Retina (tissue), 1 donor: ENCODE measurements around the gene RTP1.
"Not testable (repeated sequence)": the region's sequence is repeated elsewhere in the genome, so short reads cannot be mapped to it uniquely, and the experiment has no call there.

Experiments
- DNase-seq: peaks from one replicate; pipeline ENCODE4 v3.0.0-alpha.2; 2016

Gene RTP1, protein sequence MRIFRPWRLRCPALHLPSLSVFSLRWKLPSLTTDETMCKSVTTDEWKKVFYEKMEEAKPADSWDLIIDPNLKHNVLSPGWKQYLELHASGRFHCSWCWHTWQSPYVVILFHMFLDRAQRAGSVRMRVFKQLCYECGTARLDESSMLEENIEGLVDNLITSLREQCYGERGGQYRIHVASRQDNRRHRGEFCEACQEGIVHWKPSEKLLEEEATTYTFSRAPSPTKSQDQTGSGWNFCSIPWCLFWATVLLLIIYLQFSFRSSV

DNA sequence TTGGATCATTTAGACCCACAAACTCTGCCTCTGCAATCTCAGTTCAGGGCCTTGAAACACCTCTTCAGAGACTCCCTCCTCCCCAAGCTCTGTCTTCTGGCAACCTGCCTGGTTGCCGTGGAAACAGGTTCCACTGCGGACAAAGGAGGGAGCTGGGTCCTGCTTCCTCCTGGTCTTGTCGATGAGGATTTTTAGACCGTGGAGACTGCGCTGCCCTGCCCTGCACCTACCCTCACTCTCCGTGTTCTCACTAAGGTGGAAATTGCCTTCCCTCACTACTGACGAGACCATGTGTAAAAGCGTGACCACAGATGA, at the start of gene RTP1:
RTP1 (plus strand) TSS at position 152 of the 315 bp plus-strand sequence; CDS start at position 182, 30 bp downstream.
- DNase-seq = peak; percentile 44

DNA sequence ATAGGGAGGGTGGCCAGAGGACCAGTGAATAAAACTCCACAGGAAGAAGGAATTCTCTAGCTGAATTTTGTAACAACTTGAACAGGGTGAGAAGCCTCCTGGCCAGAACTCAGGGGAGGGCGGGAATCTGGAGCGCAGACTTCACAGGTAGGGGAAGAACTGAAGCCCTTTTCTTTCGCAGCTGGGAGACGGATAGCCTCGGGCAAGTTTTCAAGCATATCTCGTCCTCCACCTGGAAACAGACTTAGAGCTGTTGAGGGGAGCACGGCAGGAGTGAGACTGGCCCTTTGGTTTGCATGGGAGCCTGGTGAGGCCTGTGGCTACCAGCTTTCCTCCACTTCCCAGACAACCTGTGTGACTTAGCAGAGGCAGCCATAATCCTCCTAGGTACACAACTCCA, 47.1 kb upstream of the RTP1 start:
- no peak for DNase-seq

DNA sequence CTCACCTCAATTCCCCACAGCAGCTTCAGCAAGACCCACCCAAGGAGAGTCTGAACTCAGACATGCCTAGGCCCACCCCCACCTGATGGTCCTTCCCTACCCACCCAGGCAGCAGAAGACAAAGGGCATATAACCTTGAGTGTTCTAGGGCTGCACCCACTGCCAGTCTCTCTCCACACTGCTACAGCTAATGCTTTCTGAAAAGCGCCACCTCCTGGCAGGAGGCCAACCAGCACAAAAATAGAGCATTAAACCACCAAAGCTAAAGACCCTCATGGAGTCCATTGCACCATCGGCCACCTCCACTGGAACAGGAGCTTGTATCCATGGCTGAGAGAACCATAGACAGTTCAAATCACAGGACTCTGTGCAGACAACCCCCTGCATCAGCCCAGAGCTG, 46.7 kb upstream of the RTP1 start:
- no peak for DNase-seq

DNA sequence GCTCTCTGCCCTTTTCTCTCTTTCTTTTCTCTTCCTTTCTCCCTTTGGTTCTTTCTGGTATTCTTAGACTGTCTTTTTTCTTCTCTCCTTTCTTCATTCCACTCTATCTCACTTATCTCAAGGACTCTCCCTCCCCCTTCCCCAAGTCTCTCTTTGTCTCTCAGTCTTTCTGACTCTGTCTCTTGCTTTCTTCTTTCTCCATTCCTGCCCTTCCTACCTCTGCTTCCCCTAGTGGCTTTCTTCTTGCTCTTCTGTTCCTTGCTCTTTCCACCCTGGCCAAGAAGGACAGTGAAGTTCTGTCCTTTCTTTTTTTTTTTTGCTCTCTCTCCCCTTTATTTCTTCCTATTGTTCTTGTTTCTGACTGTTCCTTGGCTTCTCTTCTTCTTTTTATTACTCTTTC, 35.7 kb upstream of the RTP1 start:
- DNase-seq = no peak

DNA sequence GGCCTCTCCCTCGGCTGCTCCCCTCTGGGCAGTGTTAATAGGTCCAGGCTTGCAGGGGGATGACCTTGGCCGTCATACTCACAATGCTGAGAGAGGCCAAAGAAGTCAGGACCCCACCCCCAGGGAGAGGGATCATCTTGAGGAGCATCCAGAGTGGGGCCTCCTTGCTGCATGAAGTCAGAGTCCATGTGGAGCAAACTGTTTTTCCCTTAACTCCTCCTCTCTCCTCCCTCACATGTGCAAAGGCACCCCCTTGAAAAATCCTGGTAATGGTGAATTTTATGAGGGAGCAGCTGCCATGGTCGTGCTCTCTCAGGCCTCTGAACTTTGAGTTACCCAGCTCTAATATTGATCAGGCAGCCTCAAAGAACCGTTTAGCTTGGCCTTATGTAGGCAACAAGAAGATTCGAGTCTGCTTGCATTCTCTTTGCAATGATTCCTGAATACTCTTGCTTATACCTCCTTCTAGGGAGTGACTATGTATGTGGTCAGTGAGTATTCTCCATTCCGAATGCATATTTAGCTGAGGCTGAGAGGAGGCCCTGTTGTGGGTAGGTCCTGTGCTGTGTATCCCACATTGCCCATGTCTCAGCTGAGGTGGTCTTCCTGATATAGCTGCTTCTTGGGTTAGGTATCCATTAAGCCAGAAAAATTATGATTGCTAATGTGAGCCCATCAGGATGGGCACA, 34.9 kb upstream of the RTP1 start:
- no peak for DNase-seq

DNA sequence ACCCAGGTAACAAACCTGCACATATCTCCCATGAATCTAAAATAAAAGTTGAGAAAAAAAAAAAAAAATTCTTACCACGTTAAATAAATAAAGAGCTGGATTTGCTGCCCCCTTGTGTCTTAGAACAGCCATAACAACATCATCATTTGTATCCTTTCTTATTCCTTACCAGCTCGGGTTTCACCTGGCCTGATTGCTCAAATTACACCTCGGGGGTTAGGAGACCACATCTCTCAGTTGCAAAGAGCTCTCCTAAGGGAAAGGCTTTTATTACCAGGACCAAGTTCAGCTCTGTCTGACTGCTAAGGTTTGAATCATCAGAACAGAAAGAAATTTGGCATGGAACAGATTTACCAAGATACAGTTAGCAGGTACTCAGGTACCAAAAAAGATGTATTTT, 32.1 kb upstream of the RTP1 start:
- DNase-seq = peak; percentile 42

DNA sequence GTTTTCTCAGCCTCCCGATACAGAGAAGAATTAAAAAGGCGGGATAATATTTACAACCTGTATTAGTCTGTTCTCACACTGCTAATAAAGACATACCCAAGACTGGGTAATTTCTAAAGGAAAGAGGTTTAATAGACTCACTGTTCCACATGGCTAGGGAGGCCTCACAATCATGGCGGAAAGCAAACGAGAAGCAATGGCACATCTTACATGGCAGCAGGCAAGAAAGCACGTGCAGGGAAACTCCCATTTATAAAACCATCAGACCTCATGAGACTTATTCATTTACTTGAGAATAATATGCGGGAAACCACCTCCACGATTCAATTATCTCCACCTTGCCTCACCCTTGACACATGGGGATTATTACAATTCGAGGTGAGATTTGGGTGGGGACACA, 30.5 kb upstream of the RTP1 start:
- DNase-seq = no peak

DNA sequence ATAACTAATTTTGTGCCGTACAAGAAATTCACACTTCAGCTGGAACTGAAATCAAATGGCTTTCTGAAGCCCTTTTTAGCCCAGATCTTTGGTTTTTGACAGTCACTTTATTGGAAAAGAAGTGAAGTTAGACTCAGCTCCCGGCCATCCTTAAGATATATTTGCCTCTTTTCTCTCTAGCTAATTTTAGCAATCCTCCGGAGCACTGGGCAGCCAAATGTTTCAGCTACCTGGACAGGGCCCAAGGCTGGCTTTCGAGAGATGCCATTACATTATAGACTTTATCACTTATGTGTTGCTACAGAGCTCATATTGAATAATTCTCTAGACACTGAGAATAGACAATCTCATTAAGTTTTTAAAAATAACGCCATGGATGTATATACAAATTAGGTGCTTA, 29.5 kb upstream of the RTP1 start:
- no peak for DNase-seq

DNA sequence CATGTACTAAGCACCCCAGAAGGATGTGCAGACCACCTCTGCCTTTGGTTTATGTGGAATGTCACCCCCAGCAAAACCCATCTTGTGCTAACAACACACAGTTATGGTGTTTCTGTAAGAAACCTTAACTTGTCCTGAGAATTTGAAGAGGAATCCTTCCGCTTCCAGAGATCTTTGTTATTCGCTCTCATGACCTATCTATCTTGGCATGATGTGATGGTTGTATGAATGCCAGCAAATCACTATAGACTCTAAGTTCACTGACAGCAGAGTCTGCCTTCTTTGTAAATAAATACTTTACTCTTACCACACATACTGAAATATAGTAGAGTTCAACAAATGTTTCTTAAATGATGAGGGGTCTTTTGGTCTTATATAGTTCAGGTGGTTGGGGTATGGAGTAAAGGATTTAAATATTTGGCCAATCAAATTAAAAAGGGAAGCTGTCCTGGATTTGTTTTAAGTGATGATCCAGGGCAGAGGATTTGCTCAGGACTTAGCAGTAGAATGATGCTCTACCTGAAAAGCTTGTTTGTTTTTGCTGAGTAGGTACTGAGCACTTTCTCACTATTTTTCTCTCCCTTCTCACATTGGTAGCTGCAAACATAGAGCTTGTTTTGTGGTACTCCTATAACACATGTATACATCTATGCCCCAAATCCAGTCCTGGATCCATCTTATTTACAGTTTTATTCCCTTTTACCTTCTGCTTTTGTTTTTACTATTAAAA, 27.9 kb upstream of the RTP1 start:
- no peak for DNase-seq

DNA sequence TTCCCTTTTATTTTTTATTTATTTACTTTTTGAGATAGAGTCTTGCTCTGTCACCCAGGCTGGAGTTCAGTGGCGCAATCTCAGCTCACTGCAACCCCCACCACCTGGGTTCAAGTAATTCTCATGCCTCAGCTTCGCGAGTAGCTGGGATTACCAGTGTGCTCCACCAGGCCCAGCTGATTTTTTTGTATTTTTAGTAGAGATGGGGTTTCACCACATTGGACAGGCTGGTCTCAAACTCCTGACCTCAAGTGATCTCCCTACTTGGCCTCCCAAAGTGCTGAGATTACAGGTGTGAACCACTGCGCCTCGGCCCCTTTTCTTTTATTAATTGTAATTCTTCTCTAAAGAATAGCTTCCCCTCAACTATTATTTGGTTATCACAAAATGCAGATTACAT, 26.4 kb upstream of the RTP1 start:
- DNase-seq = not testable (repeated sequence)

DNA sequence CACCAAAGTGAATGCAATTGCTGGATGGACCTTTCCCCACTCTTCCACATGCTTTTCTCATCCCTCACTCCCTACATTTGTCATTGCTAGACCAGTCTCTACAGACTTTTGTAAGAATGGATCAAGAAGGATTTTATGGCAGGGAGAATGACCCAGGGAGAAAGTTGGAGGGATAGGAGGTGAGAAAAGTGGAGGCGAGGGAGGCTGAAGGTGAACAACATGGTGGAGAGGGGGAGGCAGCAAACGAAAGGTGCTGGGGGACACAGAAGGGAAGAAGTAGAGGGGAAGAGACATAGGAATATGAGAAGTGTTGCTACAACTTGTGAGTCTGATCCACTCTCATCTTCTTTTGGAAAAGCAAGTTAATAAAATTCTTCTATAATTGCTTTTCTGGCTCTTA, 24.4 kb upstream of the RTP1 start:
- DNase-seq = no peak

DNA sequence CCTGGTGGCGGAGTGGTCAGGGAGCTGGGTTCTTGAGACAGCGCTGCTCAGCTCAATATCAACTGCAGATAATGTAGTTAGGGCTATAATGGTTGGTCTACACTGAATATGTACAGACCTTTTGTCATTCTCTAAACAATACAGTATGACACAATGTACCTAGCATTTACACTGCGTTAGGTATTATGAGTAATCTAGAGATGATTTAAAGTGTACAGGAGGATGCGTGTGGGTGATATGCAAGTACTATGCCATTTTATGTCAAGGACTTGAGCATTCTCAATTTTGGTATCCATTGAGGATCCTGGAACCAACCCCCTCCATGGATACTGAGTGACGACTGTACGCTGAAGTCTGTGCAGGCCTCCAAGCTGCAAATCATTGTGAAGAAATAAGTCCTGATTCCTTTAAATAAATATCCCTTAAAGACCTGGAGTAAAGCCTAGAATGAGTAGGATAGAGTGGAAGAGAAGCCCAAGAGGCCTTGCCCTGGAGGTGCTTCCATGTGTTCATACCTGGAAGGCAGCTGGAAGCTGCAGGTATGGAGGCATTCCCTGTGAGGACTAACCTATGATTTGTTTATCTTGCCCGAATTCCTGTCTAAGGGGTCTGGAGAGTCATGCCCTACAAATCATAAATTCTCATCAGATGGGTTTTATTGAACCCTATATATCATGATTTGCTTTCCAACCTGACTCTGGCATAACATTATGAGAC, 15.7 kb upstream of the RTP1 start:
- DNase-seq = no peak

DNA sequence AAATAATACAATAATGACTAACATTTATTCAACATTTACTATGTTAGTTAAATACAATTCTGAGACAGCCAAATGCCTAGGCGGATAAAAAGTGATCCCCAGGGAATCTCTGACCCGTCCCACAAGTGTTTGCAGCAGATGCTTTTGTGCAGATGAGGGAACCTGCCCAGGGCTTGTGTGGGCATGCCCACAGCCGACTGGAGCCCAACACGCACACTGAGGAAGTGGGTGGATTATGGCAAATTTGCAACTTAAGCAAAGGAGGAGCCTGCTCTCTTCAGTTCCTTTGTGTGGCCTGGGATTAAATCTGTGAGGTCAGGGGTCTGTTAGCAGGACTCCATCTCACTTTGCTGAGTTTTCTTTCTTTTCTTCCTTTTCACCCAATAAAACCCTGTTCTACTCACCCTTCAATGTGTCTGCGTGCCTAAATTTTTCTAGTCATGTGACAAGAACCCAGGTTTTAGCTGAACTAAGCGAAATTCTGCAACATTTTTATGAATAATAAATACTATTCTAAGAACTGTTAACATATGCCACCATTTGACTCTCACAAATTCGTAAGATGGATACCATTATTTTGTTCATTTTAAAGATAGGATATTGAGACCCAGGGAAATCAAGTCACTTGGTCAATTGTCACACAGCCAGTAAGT, 13.9 kb upstream of the RTP1 start:
- DNase-seq = no peak

DNA sequence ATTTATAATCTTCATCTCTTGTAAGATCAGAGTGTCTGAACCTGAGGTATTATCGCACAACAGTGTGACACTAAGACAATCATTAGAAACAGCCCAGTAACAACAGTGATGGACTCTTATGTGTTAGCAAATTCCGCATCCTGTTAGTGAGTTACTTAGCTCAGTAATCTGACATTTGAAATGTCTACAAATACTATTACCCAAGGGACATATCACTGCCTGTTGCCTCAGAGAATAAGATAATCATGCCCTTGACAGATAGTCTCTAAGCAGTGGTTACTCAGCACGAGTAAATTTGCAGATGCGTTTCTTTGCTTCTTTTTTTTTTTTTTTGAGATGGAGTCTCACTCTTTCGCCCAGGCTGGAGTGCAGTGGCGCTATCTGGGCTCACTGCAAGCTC, 13.4 kb upstream of the RTP1 start:
- no peak for DNase-seq

DNA sequence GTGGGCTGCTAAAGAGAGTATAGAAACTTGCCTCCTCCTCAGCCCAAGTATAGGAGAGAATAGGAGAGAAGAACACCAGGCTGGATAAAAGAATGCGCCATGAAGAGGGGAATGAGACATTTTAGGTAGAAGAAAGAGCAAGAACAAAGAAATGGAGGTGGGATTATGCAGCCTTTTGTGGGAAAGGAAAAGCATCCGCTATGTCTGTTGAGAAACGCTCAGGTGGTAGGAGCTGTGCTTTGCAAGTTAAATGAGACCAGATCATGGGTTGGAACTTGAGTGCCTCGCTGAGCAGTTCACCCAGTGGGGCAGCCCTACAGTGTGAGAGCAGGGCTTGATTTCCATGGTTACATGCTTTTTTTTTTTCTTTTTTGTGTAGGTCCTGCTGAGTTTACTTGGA, 11.5 kb upstream of the RTP1 start:
- DNase-seq = no peak

DNA sequence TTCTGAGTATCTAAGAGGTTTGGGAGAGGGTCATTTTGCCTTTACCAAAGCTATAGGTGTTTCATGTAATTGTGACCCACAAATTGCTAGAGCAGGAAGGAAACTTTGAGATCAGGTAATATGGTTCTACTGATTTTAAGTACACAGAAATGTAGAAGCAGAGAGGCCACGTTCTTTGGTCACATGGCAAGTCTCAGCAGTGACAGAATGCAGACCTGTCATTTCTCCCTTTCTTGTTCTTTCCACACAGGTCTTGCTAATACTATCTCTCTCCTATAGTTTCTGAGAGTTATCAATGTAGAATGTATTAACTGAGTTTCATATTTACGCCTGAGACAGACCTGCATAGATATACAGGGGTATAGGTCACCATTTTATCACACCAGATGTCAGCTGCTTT, 10.9 kb upstream of the RTP1 start:
- no peak for DNase-seq

DNA sequence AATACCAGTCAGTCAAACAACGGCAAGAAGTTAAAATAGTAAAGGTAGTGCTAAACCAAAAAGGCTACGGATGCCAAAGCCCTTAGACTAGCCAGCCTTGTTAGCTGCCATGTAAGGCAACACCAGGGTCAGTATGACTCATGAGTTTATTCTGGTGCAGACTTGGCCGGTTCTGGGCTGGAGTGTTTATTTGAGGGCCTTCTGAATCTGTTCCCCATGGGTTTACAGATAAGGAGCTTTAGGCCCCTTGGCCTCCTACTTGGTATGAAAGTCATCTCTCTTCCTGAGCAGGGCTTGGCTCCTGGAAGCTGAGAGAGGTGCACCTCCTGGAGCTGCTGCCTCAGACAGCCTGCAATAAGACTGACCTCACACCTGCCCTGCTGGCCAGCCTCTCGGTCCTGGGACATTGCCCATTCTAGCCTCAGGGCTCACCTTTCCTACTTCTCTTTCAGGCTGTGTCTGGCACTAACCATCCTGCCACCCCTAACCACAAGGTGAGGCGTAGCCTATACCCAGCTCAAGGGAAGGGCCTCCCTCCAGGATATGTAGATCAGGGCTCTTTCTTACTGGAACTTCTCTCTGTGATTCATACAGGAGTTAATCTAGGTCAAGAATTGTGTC, 10.4 kb upstream of the RTP1 start:
- no peak for DNase-seq

DNA sequence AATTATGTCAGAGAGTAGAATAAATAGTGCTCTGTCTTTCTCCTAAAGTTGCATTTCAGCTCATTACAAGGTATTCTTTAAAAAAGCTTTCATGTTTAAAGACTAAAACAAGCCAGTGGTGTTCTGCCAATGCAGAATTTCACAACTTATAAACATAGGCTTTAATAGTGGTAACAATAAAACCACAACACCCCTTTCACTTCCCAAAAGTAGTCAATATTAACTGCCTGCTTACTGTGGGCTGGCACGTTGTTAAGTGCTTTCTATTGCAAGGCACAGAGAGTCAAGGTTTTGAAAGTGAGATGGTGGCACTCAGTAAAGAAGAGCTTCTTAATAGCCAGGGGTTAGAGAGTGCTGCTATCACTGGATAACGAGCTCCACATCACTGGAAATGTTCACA, 8.4 kb upstream of the RTP1 start:
- DNase-seq = no peak

DNA sequence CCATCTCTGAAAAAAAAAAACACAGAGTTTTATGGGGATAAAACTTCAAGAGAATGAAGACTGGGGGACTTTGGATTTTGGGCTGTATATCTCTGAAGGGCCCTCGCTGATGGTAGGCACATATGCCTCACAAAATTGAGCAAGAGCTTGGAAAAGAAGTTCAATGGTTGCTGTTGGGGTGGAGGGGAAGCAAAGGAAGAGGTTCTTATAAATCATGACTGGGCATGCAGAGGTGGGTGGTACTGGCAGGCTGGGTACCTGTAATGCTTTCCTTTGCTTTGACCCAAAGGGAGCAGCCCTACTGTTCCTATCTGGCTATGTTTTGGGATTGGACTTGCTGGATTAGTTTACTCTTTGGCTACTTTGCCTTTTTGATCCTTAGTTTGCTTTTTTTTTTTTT, 6.0 kb upstream of the RTP1 start:
- DNase-seq = no peak

DNA sequence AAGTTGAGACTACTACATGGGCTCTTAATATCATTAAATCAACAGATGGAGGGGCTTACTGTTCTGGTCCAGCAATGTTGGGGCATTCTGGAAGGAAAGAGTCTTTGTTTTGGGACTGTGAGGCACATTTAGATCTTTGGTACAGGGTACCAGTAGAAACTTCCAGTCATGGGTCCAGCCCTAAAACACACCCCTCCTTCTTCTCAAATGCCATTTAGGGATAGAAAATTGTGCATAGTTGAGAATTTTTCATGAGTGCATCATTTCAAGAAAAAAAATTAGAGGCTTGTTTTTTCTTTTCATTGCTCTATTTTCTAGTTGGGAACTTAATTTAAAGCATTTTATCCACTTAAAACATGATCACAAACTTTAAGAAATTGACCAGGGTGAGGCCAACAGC, 4.1 kb upstream of the RTP1 start:
- DNase-seq = no peak

DNA sequence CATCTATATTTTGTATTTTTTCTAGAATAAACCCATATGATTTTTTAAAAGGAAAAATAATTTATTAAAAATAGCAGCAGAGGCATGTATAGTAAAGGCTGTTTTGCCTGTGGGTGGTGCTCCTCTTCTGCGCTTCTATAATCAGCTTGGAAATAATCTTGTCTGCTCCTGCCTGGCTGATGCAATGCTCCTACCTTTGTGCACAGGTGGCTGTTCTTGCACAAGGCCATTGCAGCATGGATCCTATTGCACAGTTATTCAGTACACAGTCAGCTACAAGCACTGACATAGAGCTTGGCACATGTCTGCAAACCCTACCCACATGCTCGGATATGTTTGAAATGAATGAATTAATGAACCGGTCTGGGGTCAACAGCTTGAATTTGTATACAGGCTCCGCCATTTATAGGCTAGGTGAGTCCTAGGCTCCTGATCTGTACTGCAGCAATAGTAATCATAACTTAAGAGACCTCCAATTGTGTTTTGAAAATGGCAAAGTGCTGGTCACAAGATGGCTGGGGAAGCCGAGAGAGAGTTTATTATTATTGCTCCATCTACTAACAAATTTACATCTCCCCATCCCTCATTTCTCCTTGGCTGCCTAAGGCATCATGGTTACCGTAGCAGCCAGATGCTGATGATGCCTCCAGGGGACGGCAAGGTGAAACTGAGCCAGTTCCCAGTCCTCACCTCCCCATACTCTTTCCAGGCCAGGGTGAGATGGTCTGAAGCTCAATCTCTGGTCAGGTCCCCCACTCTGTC, 532 bp upstream of the RTP1 start:
- DNase-seq = no peak

DNA sequence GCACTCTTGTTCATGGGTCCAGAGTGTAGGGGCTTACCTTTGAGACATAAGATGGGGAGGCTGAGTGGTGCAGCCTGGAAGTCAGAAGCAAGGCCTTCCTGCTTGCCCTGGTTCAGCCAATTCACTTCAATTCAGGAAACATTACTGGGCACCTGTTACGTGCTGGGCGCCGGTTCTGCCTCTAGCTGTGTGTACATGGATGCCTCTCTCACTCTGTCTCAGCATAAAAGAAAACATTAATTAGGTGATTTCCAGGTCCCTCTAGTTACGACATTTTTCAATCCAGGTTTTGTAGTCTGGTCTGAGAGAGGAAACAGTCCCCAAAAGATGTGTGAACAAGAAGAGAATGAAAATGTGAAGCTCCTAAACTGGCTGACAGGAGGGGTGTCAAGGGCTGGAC, 1.2 kb downstream of the RTP1 start:
- no peak for DNase-seq
